RWPE2 (cell line): ENCODE results near the gene SEC61G.

ENCODE experiments used
- ATAC-seq: fragments of 200-7000 bp; cut with Tn5 transposase; 3 replicates; pipeline ENCODE4 v1.9.1; 2021; ENCODE audit warnings: low read depth
- DNase-seq: peaks from one replicate; pipeline ENCODE4 v3.0.0-alpha.2; 2020; ENCODE audit warnings: low spot score
- H3K27ac ChIP-seq: fragments of 450-650 bp; 2 replicates; pipeline ENCODE4 v1.5.1; 2017; ENCODE audit warnings: mild to moderate bottlenecking; ENCODE audit not compliant: poor library complexity, severe bottlenecking
- H3K27me3 ChIP-seq: fragments of 250-450 bp; sonication (Bioruptor Pico); 2 replicates; pipeline ENCODE4 v1.5.1; 2021; ENCODE audit warnings: mild to moderate bottlenecking, moderate library complexity; ENCODE audit not compliant: insufficient read depth, poor library complexity, severe bottlenecking
- H3K36me3 ChIP-seq: fragments of 250-450 bp; sonication (Bioruptor Pico); 2 replicates; pipeline ENCODE4 v1.5.1; 2020; ENCODE audit warnings: low read depth, mild to moderate bottlenecking, moderate library complexity
- H3K4me1 ChIP-seq: fragments of 250-450 bp; sonication (Bioruptor Pico); 2 replicates; pipeline ENCODE4 v1.5.1; 2021; ENCODE audit warnings: mild to moderate bottlenecking, moderate library complexity; ENCODE audit not compliant: insufficient read depth, poor library complexity, severe bottlenecking
- H3K4me3 ChIP-seq: fragments of 250-450 bp; sonication (Bioruptor Pico); 2 replicates; pipeline ENCODE4 v1.5.1; 2021; ENCODE audit warnings: mild to moderate bottlenecking, moderate library complexity; ENCODE audit not compliant: severe bottlenecking
- H3K9me3 ChIP-seq: fragments of 250-450 bp; sonication (Bioruptor Pico); 2 replicates; pipeline ENCODE4 v1.5.1; 2021; ENCODE audit warnings: mild to moderate bottlenecking, moderate library complexity; ENCODE audit not compliant: severe bottlenecking
- CTCF ChIP-seq: fragments of 450-650 bp; IDR thresholded peaks from one replicate; pipeline ENCODE4 v1.5.1; 2017; ENCODE audit warnings: mild to moderate bottlenecking, moderate library complexity; ENCODE audit not compliant: poor library complexity, severe bottlenecking

Gene SEC61G

GRCh38 chr7:54769203-54769602 lies 10.2 kb upstream of the SEC61G start:
- H3K4me1 ChIP-seq, result peaks cover 6% of the 10 kb centered on the region
- TF ChIP-seq CTCF, result no peak
- H3K36me3 ChIP-seq, result no peaks in the 10 kb centered on the region
- H3K9me3 ChIP-seq, result no peaks in the 10 kb centered on the region
- DNase-seq (no peak), ATAC-seq (peak; percentile 21; the same call in 1 of the 3 replicates)
- H3K4me3 ChIP-seq, result no peak overlapping the region
- no peaks in the 10 kb centered on the region for H3K27me3 ChIP-seq
- H3K27ac ChIP-seq, result no peak overlapping the region

- Histone ChIP-seq H3K4me3 (no peak overlapping the region), H3K27me3 (no peaks in the 10 kb centered on the region), H3K4me1 (peaks cover 3% of the 10 kb centered on the region), H3K36me3 (no peaks in the 10 kb centered on the region), H3K9me3 (no peaks in the 10 kb centered on the region), H3K27ac (no peak overlapping the region)
- DNase-seq (no peak), ATAC-seq (no peak)
- no peak for TF ChIP-seq CTCF
Observed at GRCh38 chr7:54764861-54765260, 5.8 kb upstream of the SEC61G start.

GRCh38 chr7:54757711-54758110 lies 1.3 kb downstream of the SEC61G start:
- Histone ChIP-seq H3K27me3 (no peaks in the 10 kb centered on the region), H3K4me1 (peaks cover 22% of the 10 kb centered on the region), H3K9me3 (no peaks in the 10 kb centered on the region), H3K4me3 (peak overlapping the region; percentile 97), H3K36me3 (peaks cover 55% of the 10 kb centered on the region), H3K27ac (peak overlapping the region; percentile 74)
- no peak for ATAC-seq
- no peak for DNase-seq
- no peak for TF ChIP-seq CTCF

- TF ChIP-seq CTCF, result no peak
- 0 out of 3 replicates have a peak, but pooled peaks have one; percentile 30 for ATAC-seq
- Histone ChIP-seq H3K27ac (no peak overlapping the region), H3K4me1 (no peaks in the 10 kb centered on the region), H3K36me3 (peaks cover 70% of the 10 kb centered on the region), H3K27me3 (no peaks in the 10 kb centered on the region), H3K9me3 (no peaks in the 10 kb centered on the region), H3K4me3 (no peak overlapping the region)
- DNase-seq, result no peak
Observed at GRCh38 chr7:54749200-54749599, 9.8 kb downstream of the SEC61G start.

- no peak for ATAC-seq
- H3K36me3 ChIP-seq, result peaks cover 54% of the 10 kb centered on the region
- DNase-seq, result no peak
- no peak for TF ChIP-seq CTCF
- no peaks in the 10 kb centered on the region for H3K27me3 ChIP-seq
- no peak overlapping the region for H3K27ac ChIP-seq
- no peak overlapping the region for H3K4me3 ChIP-seq
- H3K9me3 ChIP-seq, result no peaks in the 10 kb centered on the region
- H3K4me1 ChIP-seq, result no peaks in the 10 kb centered on the region
Observed at GRCh38 chr7:54747234-54747633, 11.8 kb downstream of the SEC61G start.
